ENCODE data around the gene ATOSB.

DNA sequence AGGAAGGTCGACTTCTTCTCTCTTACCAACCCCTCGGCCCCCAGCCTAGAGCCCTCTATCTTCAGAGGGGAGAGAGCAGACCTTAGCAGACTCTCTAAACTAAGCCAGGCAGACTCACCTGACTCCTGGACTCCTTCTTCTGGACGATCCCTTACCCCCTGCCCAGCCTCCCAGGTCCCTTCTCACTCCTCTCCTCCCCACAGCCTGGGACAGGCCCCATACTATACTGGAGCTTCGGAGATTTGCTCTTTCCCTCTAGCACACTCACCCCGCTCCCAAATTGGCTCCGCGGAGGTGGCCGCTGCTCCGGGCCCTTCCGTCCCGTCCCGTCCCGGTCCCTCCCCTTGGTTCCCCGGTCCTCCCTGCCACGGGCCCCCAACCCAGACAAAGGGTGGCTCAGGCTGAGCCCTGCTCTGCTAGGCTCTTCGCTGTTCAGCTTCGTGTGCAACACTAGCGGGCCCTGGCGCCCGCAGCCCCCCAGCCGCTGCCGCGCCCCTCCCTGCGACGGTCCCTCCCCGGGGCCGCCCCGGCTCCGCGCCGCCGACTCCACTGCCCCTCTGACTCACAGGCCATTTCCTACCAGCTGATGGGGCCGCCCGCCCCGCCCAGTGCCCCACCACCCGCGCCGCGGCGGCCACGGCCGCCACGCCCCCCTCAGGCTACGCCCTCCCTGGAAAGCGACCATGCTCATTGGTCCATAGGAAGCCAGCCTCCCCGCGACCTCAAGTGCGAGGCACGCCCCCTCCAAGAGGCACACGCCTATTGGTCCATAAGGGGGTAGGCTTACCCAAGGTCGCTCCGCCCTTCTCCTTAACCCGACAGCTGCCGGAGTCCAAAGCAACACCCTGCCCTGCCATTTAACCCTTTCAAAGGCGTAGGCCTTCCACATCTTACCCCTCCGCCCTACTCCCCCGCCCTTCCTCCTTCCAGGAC is 4.4 kb downstream of the ATOSB start:
- TF ChIP-seq, protein P1, sequence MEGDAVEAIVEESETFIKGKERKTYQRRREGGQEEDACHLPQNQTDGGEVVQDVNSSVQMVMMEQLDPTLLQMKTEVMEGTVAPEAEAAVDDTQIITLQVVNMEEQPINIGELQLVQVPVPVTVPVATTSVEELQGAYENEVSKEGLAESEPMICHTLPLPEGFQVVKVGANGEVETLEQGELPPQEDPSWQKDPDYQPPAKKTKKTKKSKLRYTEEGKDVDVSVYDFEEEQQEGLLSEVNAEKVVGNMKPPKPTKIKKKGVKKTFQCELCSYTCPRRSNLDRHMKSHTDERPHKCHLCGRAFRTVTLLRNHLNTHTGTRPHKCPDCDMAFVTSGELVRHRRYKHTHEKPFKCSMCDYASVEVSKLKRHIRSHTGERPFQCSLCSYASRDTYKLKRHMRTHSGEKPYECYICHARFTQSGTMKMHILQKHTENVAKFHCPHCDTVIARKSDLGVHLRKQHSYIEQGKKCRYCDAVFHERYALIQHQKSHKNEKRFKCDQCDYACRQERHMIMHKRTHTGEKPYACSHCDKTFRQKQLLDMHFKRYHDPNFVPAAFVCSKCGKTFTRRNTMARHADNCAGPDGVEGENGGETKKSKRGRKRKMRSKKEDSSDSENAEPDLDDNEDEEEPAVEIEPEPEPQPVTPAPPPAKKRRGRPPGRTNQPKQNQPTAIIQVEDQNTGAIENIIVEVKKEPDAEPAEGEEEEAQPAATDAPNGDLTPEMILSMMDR (conservative IDR thresholded peaks at IDR 0.05; ENCODE audit: low read length): no peak
- TF ChIP-seq EZH2phosphoT487 (IDR thresholded peaks at IDR 0.05; ENCODE audit: borderline replicate concordance): no peak

Data from Loucy (cell line).